KMS-11 (cell line): ENCODE measurements around the gene GTPBP10.

ENCODE experiments used
- H2AFZ ChIP-seq: fragments of 200-600 bp; sonication (generic); 2 replicates; pipeline ENCODE4 v1.6.1; 2016; ENCODE audit warnings: antibody characterized with exemption, mixed run types, low read depth
- H3K27ac ChIP-seq: fragments of 200-600 bp; sonication (generic); 2 replicates; pipeline ENCODE4 v1.6.1; 2016; ENCODE audit warnings: mild to moderate bottlenecking, mixed run types
- H3K27me3 ChIP-seq: fragments of 200-600 bp; sonication (generic); 2 replicates; pipeline ENCODE4 v1.6.1; 2017; ENCODE audit warnings: mild to moderate bottlenecking, low read depth, mixed run types, moderate library complexity; ENCODE audit not compliant: insufficient read depth
- H3K36me3 ChIP-seq: fragments of 200-600 bp; sonication (generic); 2 replicates; pipeline ENCODE4 v1.6.1; 2017; ENCODE audit warnings: mild to moderate bottlenecking, mixed run types; ENCODE audit not compliant: insufficient read depth
- H3K4me1 ChIP-seq: fragments of 200-600 bp; sonication (generic); 2 replicates; pipeline ENCODE4 v1.6.1; 2016; ENCODE audit warnings: mild to moderate bottlenecking, low read depth, mixed run types; ENCODE audit not compliant: poor library complexity, severe bottlenecking
- H3K4me2 ChIP-seq: fragments of 200-600 bp; sonication (generic); 2 replicates; pipeline ENCODE4 v1.7.0; 2016; ENCODE audit warnings: mild to moderate bottlenecking, mixed run types
- H3K4me3 ChIP-seq: fragments of 200-600 bp; sonication (generic); IDR thresholded peaks from 2 replicates; pipeline ENCODE4 v1.6.1; 2017; ENCODE audit warnings: low read depth, low read length, mixed read lengths; ENCODE audit not compliant: insufficient read depth
- H3K79me2 ChIP-seq: fragments of 200-600 bp; sonication (generic); 2 replicates; pipeline ENCODE4 v1.6.1; 2016; ENCODE audit warnings: low read depth, mixed run types; ENCODE audit not compliant: insufficient read depth
- H3K9ac ChIP-seq: fragments of 200-600 bp; sonication (generic); 2 replicates; pipeline ENCODE4 v1.6.1; 2016; ENCODE audit warnings: mild to moderate bottlenecking, mixed run types
- H4K20me1 ChIP-seq: fragments of 200-600 bp; sonication (generic); 2 replicates; pipeline ENCODE4 v1.6.1; 2016; ENCODE audit warnings: mild to moderate bottlenecking, mixed run types; ENCODE audit not compliant: insufficient read depth
- TF ChIP-seq, protein P1 (sequence below): fragments of 200-600 bp; sonication (generic); conservative IDR thresholded peaks from 2 replicates; pipeline ENCODE4 v1.6.1; 2017; ENCODE audit warnings: low read depth, mild to moderate bottlenecking, antibody characterized with exemption, low read length, moderate library complexity, mixed read lengths

Gene GTPBP10

DNA sequence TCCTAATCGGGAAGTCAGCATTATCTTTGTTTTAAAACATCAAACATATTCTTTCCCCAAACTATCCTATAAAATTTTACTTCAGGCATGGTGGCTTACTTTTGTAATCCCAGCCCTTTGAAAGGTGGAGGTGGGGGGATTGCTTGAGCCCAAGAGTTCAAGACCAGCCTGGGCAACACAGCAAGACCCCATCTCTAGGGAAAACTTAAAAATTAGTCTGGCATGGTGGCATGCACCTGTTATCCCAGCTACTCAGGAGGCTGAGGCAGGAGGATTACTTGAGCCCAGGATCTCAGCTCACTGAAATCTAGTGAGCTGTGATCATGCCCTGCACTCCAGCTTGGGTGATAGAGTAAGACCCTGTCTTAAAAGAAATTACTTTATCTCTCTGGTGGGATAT, 61.6 kb downstream of the GTPBP10 start:
- Histone ChIP-seq H4K20me1 (no peaks in the 10 kb centered on the region), H3K4me2 (no peak overlapping the region), H3K27me3 (no peaks in the 10 kb centered on the region), H3K36me3 (no peaks in the 10 kb centered on the region), H3K79me2 (no peaks in the 10 kb centered on the region), H3K4me3 (no peak overlapping the region), H3K9ac (no peak overlapping the region), H3K27ac (no peak overlapping the region), H2AFZ (no peak overlapping the region), H3K4me1 (peaks cover 9% of the 10 kb centered on the region)
- TF ChIP-seq, protein P1, sequence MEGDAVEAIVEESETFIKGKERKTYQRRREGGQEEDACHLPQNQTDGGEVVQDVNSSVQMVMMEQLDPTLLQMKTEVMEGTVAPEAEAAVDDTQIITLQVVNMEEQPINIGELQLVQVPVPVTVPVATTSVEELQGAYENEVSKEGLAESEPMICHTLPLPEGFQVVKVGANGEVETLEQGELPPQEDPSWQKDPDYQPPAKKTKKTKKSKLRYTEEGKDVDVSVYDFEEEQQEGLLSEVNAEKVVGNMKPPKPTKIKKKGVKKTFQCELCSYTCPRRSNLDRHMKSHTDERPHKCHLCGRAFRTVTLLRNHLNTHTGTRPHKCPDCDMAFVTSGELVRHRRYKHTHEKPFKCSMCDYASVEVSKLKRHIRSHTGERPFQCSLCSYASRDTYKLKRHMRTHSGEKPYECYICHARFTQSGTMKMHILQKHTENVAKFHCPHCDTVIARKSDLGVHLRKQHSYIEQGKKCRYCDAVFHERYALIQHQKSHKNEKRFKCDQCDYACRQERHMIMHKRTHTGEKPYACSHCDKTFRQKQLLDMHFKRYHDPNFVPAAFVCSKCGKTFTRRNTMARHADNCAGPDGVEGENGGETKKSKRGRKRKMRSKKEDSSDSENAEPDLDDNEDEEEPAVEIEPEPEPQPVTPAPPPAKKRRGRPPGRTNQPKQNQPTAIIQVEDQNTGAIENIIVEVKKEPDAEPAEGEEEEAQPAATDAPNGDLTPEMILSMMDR: no peak

DNA sequence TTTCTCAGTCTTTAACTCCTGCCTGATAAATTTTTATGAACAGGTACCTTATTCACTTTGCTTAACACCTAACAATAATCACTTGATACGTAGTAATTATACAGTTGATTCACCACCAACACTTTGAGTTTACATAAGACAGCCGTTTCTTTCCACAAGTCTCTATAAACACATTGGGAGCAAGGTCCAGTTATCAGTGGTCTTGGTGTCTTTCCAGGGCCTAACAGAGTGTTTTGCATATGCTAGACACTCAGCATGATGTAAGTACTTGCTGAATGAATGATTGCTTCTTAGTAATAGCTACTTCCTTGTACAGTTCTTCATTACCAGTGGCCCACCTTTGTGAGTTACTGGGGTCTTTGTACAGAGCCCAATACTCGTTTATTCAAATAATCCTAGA, 63.2 kb downstream of the GTPBP10 start:
- no peaks in the 10 kb centered on the region for H3K36me3 ChIP-seq
- no peaks in the 10 kb centered on the region for H3K79me2 ChIP-seq
- peaks cover 3% of the 10 kb centered on the region for H3K4me1 ChIP-seq
- no peak overlapping the region for H3K4me3 ChIP-seq
- no peak overlapping the region for H3K9ac ChIP-seq
- H4K20me1 ChIP-seq: no peaks in the 10 kb centered on the region
- H3K27ac ChIP-seq: no peak overlapping the region
- TF ChIP-seq, protein P1: no peak
- H3K27me3 ChIP-seq: no peaks in the 10 kb centered on the region
- H3K4me2 ChIP-seq: no peak overlapping the region
- no peak overlapping the region for H2AFZ ChIP-seq

DNA sequence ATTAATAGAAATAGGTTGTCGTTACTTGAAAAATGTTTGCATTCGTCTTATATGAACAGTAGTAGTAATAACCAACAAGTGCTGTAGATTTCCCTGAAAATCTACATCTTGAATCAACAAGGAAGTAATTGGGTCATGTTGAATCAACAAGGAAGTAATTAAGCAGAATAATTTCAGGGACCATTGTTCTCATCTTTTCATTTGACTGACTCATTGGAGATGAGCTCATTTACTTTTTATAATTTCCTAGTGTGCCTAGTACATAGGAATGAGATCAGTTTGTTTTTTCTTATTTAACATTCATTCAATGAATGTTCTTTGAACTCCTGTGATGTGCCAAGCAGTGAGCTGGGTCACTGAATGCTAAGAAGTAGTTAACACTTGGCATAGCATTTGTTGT, 65.0 kb downstream of the GTPBP10 start:
- Histone ChIP-seq H3K27ac (no peak overlapping the region), H3K9ac (no peak overlapping the region), H3K27me3 (no peaks in the 10 kb centered on the region), H3K36me3 (no peaks in the 10 kb centered on the region), H3K4me3 (no peak overlapping the region), H3K79me2 (no peaks in the 10 kb centered on the region), H2AFZ (no peak overlapping the region), H4K20me1 (no peaks in the 10 kb centered on the region), H3K4me2 (no peak overlapping the region), H3K4me1 (no peaks in the 10 kb centered on the region)
- TF ChIP-seq, protein P1: no peak

DNA sequence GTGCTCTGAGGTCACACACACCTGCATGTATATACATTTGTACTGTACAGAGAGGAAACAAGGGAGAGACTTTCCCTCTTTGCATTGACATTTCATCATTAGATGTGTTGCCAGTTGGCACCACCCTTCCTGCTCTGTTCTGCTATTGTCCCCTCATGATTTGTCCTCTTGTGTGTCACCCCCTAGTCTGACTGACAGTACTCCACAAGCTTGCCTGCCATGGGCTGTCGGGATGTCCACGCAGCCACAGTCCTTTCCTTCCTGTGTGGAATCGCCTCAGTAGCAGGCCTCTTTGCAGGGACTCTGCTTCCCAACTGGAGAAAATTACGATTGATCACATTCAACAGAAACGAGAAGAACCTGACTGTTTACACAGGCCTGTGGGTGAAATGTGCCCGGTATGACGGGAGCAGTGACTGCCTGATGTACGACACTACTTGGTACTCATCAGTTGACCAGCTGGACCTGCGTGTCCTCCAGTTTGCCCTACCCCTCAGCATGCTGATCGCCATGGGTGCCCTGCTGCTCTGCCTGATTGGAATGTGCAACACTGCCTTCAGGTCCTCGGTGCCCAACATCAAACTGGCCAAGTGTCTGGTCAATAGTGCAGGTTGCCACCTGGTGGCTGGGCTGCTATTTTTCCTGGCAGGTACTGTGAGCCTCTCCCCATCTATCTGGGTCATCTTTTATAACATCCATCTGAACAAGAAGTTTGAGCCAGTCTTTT, 66.1 kb downstream of the GTPBP10 start:
- Histone ChIP-seq H2AFZ (no peak overlapping the region), H3K27ac (no peak overlapping the region), H3K4me3 (no peak overlapping the region), H4K20me1 (no peaks in the 10 kb centered on the region), H3K4me2 (no peak overlapping the region), H3K79me2 (no peaks in the 10 kb centered on the region), H3K4me1 (peaks cover 8% of the 10 kb centered on the region), H3K27me3 (no peaks in the 10 kb centered on the region), H3K9ac (no peak overlapping the region), H3K36me3 (no peaks in the 10 kb centered on the region)
- TF ChIP-seq, protein P1: peak; percentile 65
